Testis (tissue), 2 donors: ENCODE data around the gene ZAR1.

Source experiments
- POLR2A ChIP-seq: fragments of 450-650 bp; IDR thresholded peaks from one replicate; pipeline ENCODE4 v1.6.1; 2017; ENCODE audit warnings: antibody characterized with exemption, mild to moderate bottlenecking, moderate library complexity
- TF ChIP-seq, protein P1 (sequence below), 3 experiments: fragments of 450-650 bp in 2 of 3; fragments of 200-600 bp in 1 of 3; sonication (generic) in 1 of 3; IDR thresholded peaks; one replicate each; pipeline ENCODE4 v1.5.1; 2016 to 2019; ENCODE audit warnings: antibody characterized with exemption in 3 of 3, mild to moderate bottlenecking in 2 of 3, moderate library complexity in 1 of 3

DNA sequence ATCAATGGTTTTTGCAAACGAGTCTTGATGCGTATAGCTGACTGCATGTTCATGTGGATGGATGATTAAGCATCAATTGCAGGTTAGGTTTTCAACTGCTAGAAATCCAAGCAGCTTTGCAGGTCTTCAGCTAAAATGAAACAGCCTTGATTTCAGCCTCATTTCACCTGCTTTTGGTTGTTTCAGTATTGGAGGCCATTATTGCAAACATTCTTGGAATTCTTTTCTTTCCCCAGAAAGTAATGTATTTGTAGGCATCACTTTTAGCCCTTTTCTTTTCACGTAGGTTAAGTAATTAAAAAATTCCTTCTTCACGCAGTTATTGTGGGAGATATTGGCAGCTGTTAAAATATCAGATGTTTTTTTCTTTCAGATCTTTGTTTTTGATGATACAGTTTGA is 8.8 kb downstream of the ZAR1 start:
- no peak for TF ChIP-seq POLR2A
- TF ChIP-seq, protein P1, sequence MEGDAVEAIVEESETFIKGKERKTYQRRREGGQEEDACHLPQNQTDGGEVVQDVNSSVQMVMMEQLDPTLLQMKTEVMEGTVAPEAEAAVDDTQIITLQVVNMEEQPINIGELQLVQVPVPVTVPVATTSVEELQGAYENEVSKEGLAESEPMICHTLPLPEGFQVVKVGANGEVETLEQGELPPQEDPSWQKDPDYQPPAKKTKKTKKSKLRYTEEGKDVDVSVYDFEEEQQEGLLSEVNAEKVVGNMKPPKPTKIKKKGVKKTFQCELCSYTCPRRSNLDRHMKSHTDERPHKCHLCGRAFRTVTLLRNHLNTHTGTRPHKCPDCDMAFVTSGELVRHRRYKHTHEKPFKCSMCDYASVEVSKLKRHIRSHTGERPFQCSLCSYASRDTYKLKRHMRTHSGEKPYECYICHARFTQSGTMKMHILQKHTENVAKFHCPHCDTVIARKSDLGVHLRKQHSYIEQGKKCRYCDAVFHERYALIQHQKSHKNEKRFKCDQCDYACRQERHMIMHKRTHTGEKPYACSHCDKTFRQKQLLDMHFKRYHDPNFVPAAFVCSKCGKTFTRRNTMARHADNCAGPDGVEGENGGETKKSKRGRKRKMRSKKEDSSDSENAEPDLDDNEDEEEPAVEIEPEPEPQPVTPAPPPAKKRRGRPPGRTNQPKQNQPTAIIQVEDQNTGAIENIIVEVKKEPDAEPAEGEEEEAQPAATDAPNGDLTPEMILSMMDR (IDR thresholded peaks at IDR 0.05), result no peak
